Activated CD4-positive, alpha-beta T cell treated with anti-CD3 and anti-CD28 coated beads, Interleukin-2, amount 50 U/mL, for 16 hours (primary cell): ENCODE results near the gene KATNB1.
A peak's percentile ranks its signal among the peaks of the same experiment; 100 is the strongest.
"Not testable (repeated sequence)": the region's sequence is repeated elsewhere in the genome, so short reads cannot be mapped to it uniquely, and the experiment has no call there.

Experiments
- DNase-seq: peaks from one replicate; pipeline ENCODE4 v3.0.0-alpha.2; 2020

The KATNB1 gene

GRCh38 chr16:57775661-57776469 lies 40.3 kb downstream of the KATNB1 start:
- DNase-seq = no peak

GRCh38 chr16:57778658-57779057 lies 43.1 kb downstream of the KATNB1 start:
- no peak for DNase-seq

- not testable (repeated sequence) for DNase-seq
Observed at GRCh38 chr16:57779836-57780235, 44.3 kb downstream of the KATNB1 start.

- DNase-seq = no peak
Observed at GRCh38 chr16:57781349-57781740, 45.8 kb downstream of the KATNB1 start.

GRCh38 chr16:57781741-57782606 lies 46.4 kb downstream of the KATNB1 start:
- DNase-seq = no peak

- not testable (repeated sequence) for DNase-seq
Observed at GRCh38 chr16:57782607-57783055, 47.1 kb downstream of the KATNB1 start.

GRCh38 chr16:57783116-57783515 lies 47.5 kb downstream of the KATNB1 start:
- no peak for DNase-seq

GRCh38 chr16:57783883-57784282 lies 48.3 kb downstream of the KATNB1 start:
- DNase-seq = no peak

GRCh38 chr16:57784334-57784733 lies 48.8 kb downstream of the KATNB1 start:
- DNase-seq = no peak

GRCh38 chr16:57785385-57785784 lies 49.8 kb downstream of the KATNB1 start:
- DNase-seq = no peak

GRCh38 chr16:57785924-57786323 lies 50.4 kb downstream of the KATNB1 start:
- DNase-seq = no peak

- DNase-seq = no peak
Observed at GRCh38 chr16:57786632-57787518, 51.3 kb downstream of the KATNB1 start.

- DNase-seq = no peak
Observed at GRCh38 chr16:57787519-57787905, 51.9 kb downstream of the KATNB1 start.

GRCh38 chr16:57788252-57788841 lies 52.8 kb downstream of the KATNB1 start:
- DNase-seq = no peak

- no peak for DNase-seq
Observed at GRCh38 chr16:57788951-57789350, 53.4 kb downstream of the KATNB1 start.

GRCh38 chr16:57791195-57791892 lies 55.8 kb downstream of the KATNB1 start:
- DNase-seq = no peak

GRCh38 chr16:57791893-57792461 lies 56.4 kb downstream of the KATNB1 start:
- DNase-seq = no peak

GRCh38 chr16:57794849-57795430 lies 59.4 kb downstream of the KATNB1 start:
- DNase-seq = no peak

GRCh38 chr16:57795431-57795878 lies 59.9 kb downstream of the KATNB1 start:
- DNase-seq = peak; percentile 44

- not testable (repeated sequence) for DNase-seq
Observed at GRCh38 chr16:57796014-57796413, 60.4 kb downstream of the KATNB1 start.

- no peak for DNase-seq
Observed at GRCh38 chr16:57797216-57797525, 61.6 kb downstream of the KATNB1 start.
